ENCODE results near the gene WDR75. TPM values are rescaled to one million over a fixed set of nuclear protein-coding genes. Genes with fewer than 3 reads are reported as not detected.

WDR75 gene
- total and polyA plus RNA-seq, 2 of the 13 experiments (the other 11 are each of a cell fraction or from before 2014, with no cell fraction given) = 63.0 to 74.1 TPM

DNA sequence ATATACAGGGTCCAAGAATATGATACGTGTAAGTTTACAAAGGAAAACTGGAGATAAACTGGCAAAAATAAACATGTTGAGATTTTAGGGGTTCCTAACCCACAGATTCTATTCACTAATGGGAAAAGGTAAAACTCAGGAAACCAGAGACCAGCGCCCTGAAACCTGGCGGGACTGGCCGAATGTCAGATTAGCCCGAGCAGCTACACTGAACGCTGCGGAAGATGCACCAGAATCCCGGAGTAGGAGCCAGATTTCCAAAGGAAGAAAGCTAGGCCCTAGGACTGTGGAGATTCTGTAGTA is 679 bp upstream of the WDR75 start (continued):
- TF ChIP-seq, protein P1, sequence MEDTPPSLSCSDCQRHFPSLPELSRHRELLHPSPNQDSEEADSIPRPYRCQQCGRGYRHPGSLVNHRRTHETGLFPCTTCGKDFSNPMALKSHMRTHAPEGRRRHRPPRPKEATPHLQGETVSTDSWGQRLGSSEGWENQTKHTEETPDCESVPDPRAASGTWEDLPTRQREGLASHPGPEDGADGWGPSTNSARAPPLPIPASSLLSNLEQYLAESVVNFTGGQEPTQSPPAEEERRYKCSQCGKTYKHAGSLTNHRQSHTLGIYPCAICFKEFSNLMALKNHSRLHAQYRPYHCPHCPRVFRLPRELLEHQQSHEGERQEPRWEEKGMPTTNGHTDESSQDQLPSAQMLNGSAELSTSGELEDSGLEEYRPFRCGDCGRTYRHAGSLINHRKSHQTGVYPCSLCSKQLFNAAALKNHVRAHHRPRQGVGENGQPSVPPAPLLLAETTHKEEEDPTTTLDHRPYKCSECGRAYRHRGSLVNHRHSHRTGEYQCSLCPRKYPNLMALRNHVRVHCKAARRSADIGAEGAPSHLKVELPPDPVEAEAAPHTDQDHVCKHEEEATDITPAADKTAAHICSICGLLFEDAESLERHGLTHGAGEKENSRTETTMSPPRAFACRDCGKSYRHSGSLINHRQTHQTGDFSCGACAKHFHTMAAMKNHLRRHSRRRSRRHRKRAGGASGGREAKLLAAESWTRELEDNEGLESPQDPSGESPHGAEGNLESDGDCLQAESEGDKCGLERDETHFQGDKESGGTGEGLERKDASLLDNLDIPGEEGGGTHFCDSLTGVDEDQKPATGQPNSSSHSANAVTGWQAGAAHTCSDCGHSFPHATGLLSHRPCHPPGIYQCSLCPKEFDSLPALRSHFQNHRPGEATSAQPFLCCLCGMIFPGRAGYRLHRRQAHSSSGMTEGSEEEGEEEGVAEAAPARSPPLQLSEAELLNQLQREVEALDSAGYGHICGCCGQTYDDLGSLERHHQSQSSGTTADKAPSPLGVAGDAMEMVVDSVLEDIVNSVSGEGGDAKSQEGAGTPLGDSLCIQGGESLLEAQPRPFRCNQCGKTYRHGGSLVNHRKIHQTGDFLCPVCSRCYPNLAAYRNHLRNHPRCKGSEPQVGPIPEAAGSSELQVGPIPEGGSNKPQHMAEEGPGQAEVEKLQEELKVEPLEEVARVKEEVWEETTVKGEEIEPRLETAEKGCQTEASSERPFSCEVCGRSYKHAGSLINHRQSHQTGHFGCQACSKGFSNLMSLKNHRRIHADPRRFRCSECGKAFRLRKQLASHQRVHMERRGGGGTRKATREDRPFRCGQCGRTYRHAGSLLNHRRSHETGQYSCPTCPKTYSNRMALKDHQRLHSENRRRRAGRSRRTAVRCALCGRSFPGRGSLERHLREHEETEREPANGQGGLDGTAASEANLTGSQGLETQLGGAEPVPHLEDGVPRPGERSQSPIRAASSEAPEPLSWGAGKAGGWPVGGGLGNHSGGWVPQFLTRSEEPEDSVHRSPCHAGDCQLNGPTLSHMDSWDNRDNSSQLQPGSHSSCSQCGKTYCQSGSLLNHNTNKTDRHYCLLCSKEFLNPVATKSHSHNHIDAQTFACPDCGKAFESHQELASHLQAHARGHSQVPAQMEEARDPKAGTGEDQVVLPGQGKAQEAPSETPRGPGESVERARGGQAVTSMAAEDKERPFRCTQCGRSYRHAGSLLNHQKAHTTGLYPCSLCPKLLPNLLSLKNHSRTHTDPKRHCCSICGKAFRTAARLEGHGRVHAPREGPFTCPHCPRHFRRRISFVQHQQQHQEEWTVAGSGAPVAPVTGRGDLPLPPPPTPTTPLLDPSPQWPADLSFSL (CRISPR knock-in tag; IDR thresholded peaks at IDR 0.05) = 0 out of 2 replicates have a peak, but pooled peaks have one; percentile 24
- TF ChIP-seq STAG1 (CRISPR knock-in tag; IDR thresholded peaks at IDR 0.05) (0 out of 2 replicates have a peak, but pooled peaks have one; percentile 11), NR2F1 (CRISPR knock-in tag; IDR thresholded peaks at IDR 0.05) (peak in 1 of 2 experiments; percentile 4; a peak in 1 of 4 replicates)

DNA sequence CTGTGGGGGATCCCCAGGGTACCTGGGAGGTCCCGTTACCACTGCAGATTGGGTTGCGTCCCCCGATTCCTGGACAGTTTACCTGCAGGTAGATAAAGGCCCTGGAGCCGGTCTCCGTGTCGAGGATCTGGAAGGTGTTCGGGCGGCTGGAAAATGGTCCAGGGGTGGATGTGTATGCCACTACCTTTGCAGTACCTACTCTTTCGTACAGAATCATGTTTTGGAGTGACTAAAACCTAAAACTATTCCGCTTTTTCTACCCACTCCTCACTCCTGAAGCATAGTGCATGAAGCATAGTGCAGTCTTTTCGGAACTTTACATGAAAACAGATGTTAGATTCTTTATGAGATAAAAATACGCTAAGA is 418 bp downstream of the WDR75 start:
- Histone ChIP-seq H3K27ac (ENCODE audit: extremely low read length, insufficient read depth, low read length) (peak overlapping the region; percentile 82), H3K9me3 (ENCODE audit: low read length) (no peaks in the 10 kb centered on the region), H3K4me1 (ENCODE audit: insufficient read depth, low read length) (peaks cover 45% of the 10 kb centered on the region), H2AFZ (ENCODE audit: low read length) (peak overlapping the region; percentile 89), H3K4me3 (replicated peaks in 1 of 3; ENCODE audit: insufficient read depth in 1 of 3, low read depth in 2 of 3, low read length in 3 of 3) (peak overlapping the region; percentile 90 to 94 (median 93)), H3K36me3 (replicated peaks in 1 of 2; ENCODE audit: control insufficient read depth in 1 of 2, insufficient read depth in 2 of 2, low read length in 2 of 2) (peaks cover 0 to 9% of the 10 kb centered on the region in 2 experiments; a peak in 4 of 5 replicates), H3K27me3 (ENCODE audit: control insufficient read depth in 1 of 2, insufficient read depth in 2 of 2, low read length in 2 of 2) (no peaks in the 10 kb centered on the region; a peak in 1 of 5 replicates), H4K20me1 (ENCODE audit: insufficient read depth, low read length) (no peaks in the 10 kb centered on the region), H3K4me2 (ENCODE audit: low read depth, low read length) (peak overlapping the region; percentile 78), H3K9ac (ENCODE audit: insufficient read depth, low read depth, low read length) (peak overlapping the region; percentile 93), H3K79me2 (ENCODE audit: insufficient read depth, low read length) (peaks cover 53% of the 10 kb centered on the region)
- in situ Hi-C loops (cut with HindIII; ENCODE audit: extremely low pct_ligation_motif_present, low pct_unique_long_range_greater_than_20kb) = loop anchor here (25.0 kb wide), 1 partner anchor 1904 kb away; no protein-coding TSS in a partner anchor
- no peak for DNase-seq (ENCODE audit: low spot score)
- BruUV-seq (replicated peaks) = TSS peak; percentile 83
- peak; percentile 51 for ATAC-seq
- POLR2A ChIA-PET = interaction anchor here (1.3 to 3.0 kb wide), 6 partner anchors 8 to 321 kb away, joined by 3 to 24 read pairs (median 4); partner anchors contain the start of gene OSGEPL1
- no peak for FAIRE-seq
- 3% methylated on average over 7 of the region's 12 CpGs for WGBS (ENCODE audit: low lambda C conversion rate)
- intact Hi-C loops (cut with micrococcal nuclease; ENCODE audit: unreplicated experiment) = loop anchor here (1.0 to 5.0 kb wide), 3 partner anchors 139 to 341 kb away; partner anchors contain the start of genes ORMDL1, OSGEPL1, PMS1 and SLC40A1
- CTCF ChIA-PET (ENCODE audit: low intra/inter-chr PET ratio, low total read pairs) = no interaction called here
- TF ChIP-seq ZNF124 (CRISPR knock-in tag; IDR thresholded peaks at IDR 0.05) (0 out of 2 replicates have a peak, but pooled peaks have one; percentile 10), ASH2L (IDR thresholded peaks at IDR 0.05; ENCODE audit: insufficient read length, low read depth, low read length) (peak; percentile 55), ZSCAN31 (CRISPR knock-in tag; IDR thresholded peaks at IDR 0.05; ENCODE audit: low read depth) (peak; percentile 9; the same call in 1 of the 2 replicates), ZNF30 (CRISPR knock-in tag; IDR thresholded peaks at IDR 0.05) (0 out of 2 replicates have a peak, but pooled peaks have one; percentile 62), ATF5 (CRISPR knock-in tag; IDR thresholded peaks at IDR 0.05; ENCODE audit: low read depth) (0 out of 2 replicates have a peak, but pooled peaks have one; percentile 11), EEA1 (CRISPR knock-in tag; IDR thresholded peaks at IDR 0.05; ENCODE audit: borderline replicate concordance) (0 out of 2 replicates have a peak, but pooled peaks have one; percentile 59)
- TF ChIP-seq, protein P2, sequence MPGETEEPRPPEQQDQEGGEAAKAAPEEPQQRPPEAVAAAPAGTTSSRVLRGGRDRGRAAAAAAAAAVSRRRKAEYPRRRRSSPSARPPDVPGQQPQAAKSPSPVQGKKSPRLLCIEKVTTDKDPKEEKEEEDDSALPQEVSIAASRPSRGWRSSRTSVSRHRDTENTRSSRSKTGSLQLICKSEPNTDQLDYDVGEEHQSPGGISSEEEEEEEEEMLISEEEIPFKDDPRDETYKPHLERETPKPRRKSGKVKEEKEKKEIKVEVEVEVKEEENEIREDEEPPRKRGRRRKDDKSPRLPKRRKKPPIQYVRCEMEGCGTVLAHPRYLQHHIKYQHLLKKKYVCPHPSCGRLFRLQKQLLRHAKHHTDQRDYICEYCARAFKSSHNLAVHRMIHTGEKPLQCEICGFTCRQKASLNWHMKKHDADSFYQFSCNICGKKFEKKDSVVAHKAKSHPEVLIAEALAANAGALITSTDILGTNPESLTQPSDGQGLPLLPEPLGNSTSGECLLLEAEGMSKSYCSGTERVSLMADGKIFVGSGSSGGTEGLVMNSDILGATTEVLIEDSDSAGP (CRISPR knock-in tag; IDR thresholded peaks at IDR 0.05; ENCODE audit: borderline replicate concordance) = peak; percentile 48; the same call in 1 of the 2 replicates
- TF ChIP-seq, protein P3, sequence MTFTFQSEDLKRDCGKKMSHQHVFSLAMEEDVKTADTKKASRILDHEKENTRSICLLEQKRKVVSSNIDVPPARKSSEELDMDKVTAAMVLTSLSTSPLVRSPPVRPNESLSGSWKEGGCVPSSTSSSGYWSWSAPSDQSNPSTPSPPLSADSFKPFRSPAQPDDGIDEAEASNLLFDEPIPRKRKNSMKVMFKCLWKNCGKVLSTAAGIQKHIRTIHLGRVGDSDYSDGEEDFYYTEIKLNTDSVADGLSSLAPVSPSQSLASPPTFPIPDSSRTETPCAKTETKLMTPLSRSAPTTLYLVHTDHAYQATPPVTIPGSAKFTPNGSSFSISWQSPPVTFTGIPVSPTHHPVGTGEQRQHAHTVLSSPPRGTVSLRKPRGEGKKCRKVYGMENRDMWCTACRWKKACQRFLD (CRISPR knock-in tag; IDR thresholded peaks at IDR 0.05; ENCODE audit: borderline replicate concordance) = 0 out of 2 replicates have a peak, but pooled peaks have one; percentile 10
